Vagina (tissue), 2 donors: ENCODE data around the gene GALNT9. TPM values are rescaled to one million over a fixed set of nuclear protein-coding genes. Genes with fewer than 3 reads are reported as not detected.

ENCODE experiments used
- DNase-seq, 2 donors: peaks; one replicate each; pipeline ENCODE4 v3.0.0-alpha.2; 2017; ENCODE audit errors: extremely low spot score in 2 of 2
- H3K27ac ChIP-seq: fragments of 200-600 bp; sonication (generic); one replicate; pipeline ENCODE4 v1.5.1; 2019
- H3K27me3 ChIP-seq: fragments of 200-600 bp; sonication (generic); one replicate; pipeline ENCODE4 v1.5.1; 2019
- H3K36me3 ChIP-seq, 2 donors: fragments of 200-600 bp; sonication (generic); one replicate each; pipeline ENCODE4 v1.5.1; 2017 to 2019
- H3K4me1 ChIP-seq: fragments of 200-600 bp; sonication (generic); one replicate; pipeline ENCODE4 v1.5.1; 2019
- H3K4me3 ChIP-seq, 2 donors: fragments of 200-600 bp; sonication (generic); 1 replicate in 1 of 2; 2 replicates in 1 of 2; pipeline ENCODE4 v1.5.1; 2016 to 2019
- H3K9me3 ChIP-seq: fragments of 200-600 bp; sonication (generic); one replicate; pipeline ENCODE4 v1.5.1; 2019
- CTCF ChIP-seq, 3 experiments: fragments of 450-650 bp in 2 of 3; fragments of 200-600 bp in 1 of 3; sonication (generic) in 1 of 3; IDR thresholded peaks; one replicate each; pipeline ENCODE4 v1.5.1; 2017 to 2019; ENCODE audit warnings: antibody characterized with exemption in 3 of 3, mild to moderate bottlenecking in 2 of 3, moderate library complexity in 2 of 3
- POLR2A ChIP-seq, 2 donors: fragments of 450-650 bp; IDR thresholded peaks; one replicate each; pipeline ENCODE4 v1.6.1; 2017; ENCODE audit warnings: antibody characterized with exemption in 2 of 2, mild to moderate bottlenecking in 2 of 2, moderate library complexity in 2 of 2
- POLR2AphosphoS5 ChIP-seq, 2 donors: sonication (generic); formaldehyde crosslinking; IDR thresholded peaks; one replicate each; pipeline ENCODE4 v1.9.0; 2017; ENCODE audit warnings: antibody characterized with exemption in 2 of 2, mild to moderate bottlenecking in 2 of 2, low read depth in 1 of 2; ENCODE audit not compliant: insufficient read depth in 1 of 2
- intact Hi-C: fragments of 100-400 bp; cut with DNase I; formaldehyde crosslinking; loops from one replicate; pipeline ENCODE4 v1.15.1; 2023
- total RNA-seq: library from RNA; depleted of rRNA; stranded (reverse); fragments of >200 nt; gene quantifications from one replicate; pipeline ENCODE4 v1.2.3, GENCODE V29; 2016

The GALNT9 gene
- total RNA-seq, 1 donor from 2014 or later = 1.5 TPM

- no peak overlapping the region for H3K27ac ChIP-seq
- no peaks in the 10 kb centered on the region for H3K27me3 ChIP-seq
- peaks cover 23% of the 10 kb centered on the region for H3K4me1 ChIP-seq
- peaks cover 9% of the 10 kb centered on the region for H3K9me3 ChIP-seq
- TF ChIP-seq CTCF (IDR thresholded peaks at IDR 0.05) (no peak), POLR2A (IDR thresholded peaks at IDR 0.05) (no peak), POLR2AphosphoS5 (IDR thresholded peaks at IDR 0.05; ENCODE audit: insufficient read depth in 1 of 2, low read depth in 1 of 2) (no peak)
- intact Hi-C loops = no loop called here
- no peak for DNase-seq
- no peaks in the 10 kb centered on the region for H3K36me3 ChIP-seq
- no peak overlapping the region for H3K4me3 ChIP-seq
Observed at GRCh38 chr12:132186208-132186856, 143.1 kb downstream of the GALNT9 start.

GRCh38 chr12:132185705-132186104 lies 143.7 kb downstream of the GALNT9 start:
- TF ChIP-seq POLR2AphosphoS5 (IDR thresholded peaks at IDR 0.05; ENCODE audit: insufficient read depth in 1 of 2, low read depth in 1 of 2) = no peak
- no peak for TF ChIP-seq CTCF (IDR thresholded peaks at IDR 0.05)
- no peak for TF ChIP-seq POLR2A (IDR thresholded peaks at IDR 0.05)
- Histone ChIP-seq H3K36me3 (no peaks in the 10 kb centered on the region), H3K27me3 (no peaks in the 10 kb centered on the region), H3K4me1 (peaks cover 17% of the 10 kb centered on the region), H3K4me3 (no peak overlapping the region), H3K9me3 (peaks cover 9% of the 10 kb centered on the region), H3K27ac (no peak overlapping the region)
- intact Hi-C loops = no loop called here
- DNase-seq = no peak

- H3K36me3 ChIP-seq = no peaks in the 10 kb centered on the region
- no peaks in the 10 kb centered on the region for H3K4me1 ChIP-seq
- TF ChIP-seq CTCF (IDR thresholded peaks at IDR 0.05) (no peak), POLR2A (IDR thresholded peaks at IDR 0.05) (no peak)
- intact Hi-C loops = no loop called here
- H3K4me3 ChIP-seq = no peak overlapping the region
- H3K27ac ChIP-seq = no peak overlapping the region
- H3K9me3 ChIP-seq = peaks cover 9% of the 10 kb centered on the region
- no peak for DNase-seq
- no peaks in the 10 kb centered on the region for H3K27me3 ChIP-seq
Observed at GRCh38 chr12:132182711-132183365, 146.6 kb downstream of the GALNT9 start.

- Histone ChIP-seq H3K4me1 (no peaks in the 10 kb centered on the region), H3K27ac (no peak overlapping the region), H3K4me3 (no peak overlapping the region), H3K27me3 (no peaks in the 10 kb centered on the region), H3K36me3 (no peaks in the 10 kb centered on the region), H3K9me3 (peaks cover 9% of the 10 kb centered on the region)
- TF ChIP-seq CTCF (IDR thresholded peaks at IDR 0.05) (no peak), POLR2A (IDR thresholded peaks at IDR 0.05) (no peak), POLR2AphosphoS5 (IDR thresholded peaks at IDR 0.05; ENCODE audit: insufficient read depth in 1 of 2, low read depth in 1 of 2) (no peak)
- DNase-seq = no peak
- intact Hi-C loops = no loop called here
Observed at GRCh38 chr12:132182206-132182710, 147.1 kb downstream of the GALNT9 start.
